ES-I3 (cell line): ENCODE results near the gene GCAT.

ENCODE experiments used
- H3K36me3 ChIP-seq: 2 replicates; pipeline ENCODE4 v1.6.1; 2013; ENCODE audit warnings: mild to moderate bottlenecking, low read length, control low read depth, moderate library complexity; ENCODE audit not compliant: insufficient read depth
- H3K4me1 ChIP-seq: 2 replicates; pipeline ENCODE4 v1.6.1; 2013; ENCODE audit warnings: mild to moderate bottlenecking, control low read depth, low read length; ENCODE audit not compliant: insufficient read depth
- H3K9ac ChIP-seq: 2 replicates; pipeline ENCODE4 v1.6.1; 2013; ENCODE audit warnings: low read depth, mild to moderate bottlenecking, low read length, moderate library complexity
- H3K9me3 ChIP-seq: 2 replicates; pipeline ENCODE4 v1.6.1; 2013; ENCODE audit warnings: mild to moderate bottlenecking, low read length, moderate library complexity; ENCODE audit not compliant: control insufficient read depth, insufficient read depth

GCAT gene

DNA sequence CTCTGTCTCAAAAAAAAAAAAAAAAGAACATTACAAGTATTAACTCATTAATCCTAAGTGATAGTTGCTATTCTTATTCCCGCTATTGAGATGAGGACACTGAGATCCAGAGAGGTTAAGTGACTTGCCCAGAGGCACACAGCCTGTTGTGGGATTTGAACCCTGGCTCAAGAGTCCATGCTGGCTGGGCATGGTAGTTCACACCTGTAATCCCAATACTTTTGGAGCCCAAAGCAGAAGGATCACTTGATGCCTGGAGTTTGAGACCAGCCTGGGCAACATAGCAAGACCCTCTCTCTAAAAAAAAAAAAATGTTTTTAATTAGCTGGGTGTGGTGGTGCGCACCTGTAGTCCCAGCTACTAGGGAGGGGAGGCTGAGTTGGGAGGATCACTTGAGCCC is 4.1 kb downstream of the GCAT start:
- H3K4me1 ChIP-seq = no peaks in the 10 kb centered on the region
- no peaks in the 10 kb centered on the region for H3K36me3 ChIP-seq
- H3K9me3 ChIP-seq = no peaks in the 10 kb centered on the region
- no peak overlapping the region for H3K9ac ChIP-seq

DNA sequence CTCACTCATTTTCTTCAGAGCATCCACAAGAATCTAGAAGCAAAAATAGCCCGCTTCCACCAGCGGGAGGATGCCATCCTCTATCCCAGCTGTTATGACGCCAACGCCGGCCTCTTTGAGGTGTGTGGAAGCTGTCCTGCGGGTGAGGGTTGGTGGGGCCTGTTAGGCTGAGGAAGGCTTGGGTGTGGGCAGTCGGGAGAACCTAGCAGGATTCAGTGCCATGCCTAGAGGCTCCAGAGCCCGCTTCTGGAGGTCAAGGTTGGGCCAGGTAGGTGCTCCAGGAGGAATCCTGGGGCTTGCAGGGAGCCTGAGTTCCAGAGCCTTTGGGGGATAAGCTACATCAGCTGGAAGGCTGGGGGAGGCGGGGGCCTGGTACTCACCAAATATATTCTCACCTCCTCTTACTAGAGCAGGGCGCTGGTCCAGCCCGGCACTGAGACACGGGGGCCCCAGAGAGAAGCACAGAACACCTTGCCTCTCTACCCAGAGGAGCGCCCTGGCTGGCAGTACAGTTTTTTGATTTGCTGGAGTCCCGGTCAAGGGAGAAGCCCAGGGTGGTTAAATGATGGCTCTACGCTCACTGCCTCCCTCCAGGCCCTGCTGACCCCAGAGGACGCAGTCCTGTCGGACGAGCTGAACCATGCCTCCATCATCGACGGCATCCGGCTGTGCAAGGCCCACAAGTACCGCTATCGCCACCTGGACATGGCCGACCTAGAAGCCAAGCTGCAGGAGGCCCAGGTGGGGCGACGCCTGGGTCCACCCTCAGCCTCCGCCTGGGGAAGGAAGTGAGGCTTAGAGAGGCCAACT is 5.3 kb downstream of the GCAT start:
- H3K9me3 ChIP-seq = no peaks in the 10 kb centered on the region
- no peaks in the 10 kb centered on the region for H3K4me1 ChIP-seq
- H3K9ac ChIP-seq = no peak overlapping the region
- no peaks in the 10 kb centered on the region for H3K36me3 ChIP-seq

DNA sequence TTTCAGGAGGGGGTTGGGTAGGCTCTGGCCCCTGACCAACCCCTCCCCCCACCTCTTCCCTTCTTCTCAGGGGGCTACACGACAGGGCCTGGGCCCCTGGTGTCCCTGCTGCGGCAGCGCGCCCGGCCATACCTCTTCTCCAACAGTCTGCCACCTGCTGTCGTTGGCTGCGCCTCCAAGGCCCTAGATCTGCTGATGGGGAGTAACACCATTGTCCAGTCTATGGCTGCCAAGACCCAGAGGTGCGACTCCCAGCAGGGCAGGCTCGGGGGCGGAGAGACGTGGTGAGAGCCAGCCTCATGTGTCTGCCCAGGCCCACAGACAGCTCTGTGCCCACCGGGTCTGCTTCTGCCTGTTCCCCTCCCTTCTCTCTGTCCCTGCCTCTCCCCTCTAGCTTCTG is 7.9 kb downstream of the GCAT start:
- Histone ChIP-seq H3K4me1 (no peaks in the 10 kb centered on the region; the same call in 1 of the 2 replicates), H3K9me3 (no peaks in the 10 kb centered on the region), H3K9ac (no peak overlapping the region), H3K36me3 (no peaks in the 10 kb centered on the region)

DNA sequence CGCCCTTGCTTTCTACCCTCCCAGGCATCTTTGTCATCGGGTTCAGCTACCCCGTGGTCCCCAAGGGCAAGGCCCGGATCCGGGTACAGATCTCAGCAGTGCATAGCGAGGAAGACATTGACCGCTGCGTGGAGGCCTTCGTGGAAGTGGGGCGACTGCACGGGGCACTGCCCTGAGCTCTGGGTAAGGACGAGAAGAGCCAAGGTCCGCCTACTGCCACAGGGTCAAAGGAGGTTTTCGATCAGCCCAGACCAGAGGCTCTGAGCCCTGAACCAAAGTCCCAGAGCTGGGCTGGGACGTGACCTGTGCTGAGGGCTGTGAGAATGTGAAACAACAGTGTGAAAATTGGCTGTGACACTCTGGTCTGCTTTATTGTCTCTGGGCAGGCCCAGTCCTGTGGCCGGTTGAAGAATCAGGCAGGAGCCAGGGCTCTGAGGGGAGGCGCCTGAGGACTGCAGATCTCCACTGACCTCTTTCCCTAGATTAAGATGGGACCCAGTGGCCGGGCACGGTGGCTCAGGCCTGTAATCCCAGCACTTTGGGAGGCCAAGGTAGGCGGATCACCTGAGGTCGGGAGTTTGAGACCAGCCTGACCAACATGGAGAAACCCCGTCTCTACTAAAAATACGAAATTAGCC is 8.9 kb downstream of the GCAT start:
- Histone ChIP-seq H3K36me3 (no peaks in the 10 kb centered on the region), H3K9me3 (no peaks in the 10 kb centered on the region), H3K9ac (no peak overlapping the region), H3K4me1 (no peaks in the 10 kb centered on the region; the same call in 1 of the 2 replicates)

DNA sequence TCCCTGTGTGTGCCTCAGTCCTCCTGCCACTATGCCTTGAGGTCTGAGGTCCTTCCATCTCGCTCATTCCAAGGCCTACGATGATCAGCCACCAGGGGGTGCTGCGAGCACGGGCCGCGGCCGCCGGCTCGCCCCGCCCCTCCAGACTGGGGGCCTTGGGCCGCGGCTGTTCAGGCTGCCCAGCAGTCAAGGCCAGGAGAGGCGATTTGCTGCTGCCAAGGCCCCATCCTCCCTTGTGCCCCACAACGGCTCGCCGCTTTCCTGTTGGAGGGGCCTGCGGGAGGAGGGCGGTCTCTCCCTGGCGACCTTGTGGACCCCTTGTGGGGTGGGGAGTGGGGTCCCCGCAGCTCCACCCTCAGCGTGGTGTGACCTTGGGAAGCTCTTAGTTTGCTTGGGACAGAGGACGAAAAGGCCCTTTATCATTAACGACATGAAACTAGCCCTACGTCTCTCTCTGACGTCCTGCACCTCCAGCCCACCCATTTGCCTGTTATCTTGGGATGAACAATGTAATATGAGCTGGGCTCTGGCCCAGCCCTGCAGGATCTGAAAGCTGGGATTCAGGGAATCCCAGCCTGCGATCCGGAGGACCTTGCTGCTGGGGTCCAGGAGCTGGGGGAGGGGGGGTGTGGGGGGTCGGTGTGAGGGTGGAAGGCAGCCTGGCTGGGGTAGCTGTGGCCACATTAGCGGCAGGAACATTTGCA is 10.1 kb downstream of the GCAT start:
- Histone ChIP-seq H3K9me3 (no peaks in the 10 kb centered on the region), H3K9ac (peak overlapping the region; percentile 42; the same call in 1 of the 2 replicates), H3K36me3 (no peaks in the 10 kb centered on the region), H3K4me1 (peaks cover 7% of the 10 kb centered on the region; the same call in 1 of the 2 replicates)

DNA sequence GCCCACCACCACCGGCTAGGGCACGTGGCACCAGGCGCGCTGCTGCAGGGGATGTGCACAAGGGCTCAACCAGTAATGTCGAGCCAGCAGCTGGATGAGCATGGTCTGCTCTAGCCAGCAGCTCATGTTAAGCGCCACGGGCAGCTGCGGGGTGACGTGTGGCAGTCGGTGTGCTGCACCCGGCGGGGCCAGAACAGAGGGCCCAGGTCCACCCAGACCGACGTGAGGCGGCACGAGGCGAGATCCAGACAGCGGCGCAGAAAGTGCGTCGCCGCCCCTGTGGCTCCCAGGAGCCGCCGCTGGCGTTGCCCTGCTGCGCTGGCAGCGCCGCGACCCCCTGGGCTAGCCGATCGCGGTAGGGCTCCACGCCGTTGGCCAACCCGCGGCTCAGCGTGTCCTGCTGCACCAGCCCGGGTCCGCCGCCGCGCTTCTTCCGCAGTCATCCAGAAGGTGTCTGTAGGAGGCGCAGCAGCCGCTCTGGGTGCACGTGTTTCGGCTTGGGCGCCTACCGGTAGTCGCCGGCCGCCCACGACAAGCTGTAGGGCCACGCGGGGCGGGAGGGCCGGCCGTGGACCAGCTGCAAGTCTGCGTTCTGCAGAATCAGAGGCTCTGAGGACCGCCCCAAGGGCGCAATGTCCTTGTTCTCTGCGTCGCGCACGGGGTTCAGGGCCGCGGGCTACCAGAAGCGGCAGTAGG is 10.8 kb downstream of the GCAT start:
- Histone ChIP-seq H3K9ac (peak overlapping the region; percentile 38), H3K9me3 (no peaks in the 10 kb centered on the region), H3K36me3 (no peaks in the 10 kb centered on the region), H3K4me1 (peaks cover 12% of the 10 kb centered on the region; the same call in 1 of the 2 replicates)

DNA sequence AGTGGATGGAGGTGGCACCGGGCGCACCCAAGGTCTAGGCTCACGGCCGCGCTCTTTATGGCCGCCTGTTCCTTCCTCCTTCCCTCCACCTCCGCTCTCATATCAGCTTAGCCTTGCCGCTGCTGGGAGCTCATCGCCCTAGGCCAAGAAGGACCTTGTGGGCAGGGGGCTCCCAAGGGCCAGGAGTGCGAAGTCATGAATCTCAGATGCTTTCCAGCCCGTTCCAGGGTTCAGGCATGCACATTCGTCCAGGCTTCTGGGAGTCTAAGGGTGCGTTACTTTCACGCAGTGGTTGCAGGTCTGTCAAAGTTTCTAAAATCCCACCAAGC is 11.3 kb downstream of the GCAT start:
- Histone ChIP-seq H3K9ac (peak overlapping the region; percentile 38), H3K36me3 (no peaks in the 10 kb centered on the region)

DNA sequence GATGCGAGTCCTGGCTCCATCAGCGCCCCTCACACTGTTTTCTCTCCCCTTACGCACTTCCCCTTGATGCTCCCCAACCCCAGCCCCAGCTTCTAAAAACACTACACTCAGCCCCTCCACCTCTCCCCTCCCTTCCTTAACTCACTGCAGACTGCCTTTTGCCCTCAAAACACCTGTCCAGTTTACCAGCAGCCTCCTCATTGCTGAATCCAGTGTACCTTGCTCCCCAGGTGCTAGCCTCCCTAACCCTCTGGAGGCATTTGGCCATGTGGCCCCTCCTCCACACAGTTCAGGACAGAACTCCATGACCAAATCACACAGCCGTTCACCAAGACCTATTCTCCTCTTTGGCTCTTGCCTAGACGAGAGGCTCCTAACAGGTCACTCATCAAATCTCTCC is 12.6 kb downstream of the GCAT start:
- no peak overlapping the region for H3K9ac ChIP-seq
- peaks cover 12% of the 10 kb centered on the region; the same call in 1 of the 2 replicates for H3K4me1 ChIP-seq
- H3K36me3 ChIP-seq = no peaks in the 10 kb centered on the region
- H3K9me3 ChIP-seq = no peaks in the 10 kb centered on the region

More for the DNA sequence above, 11.3 kb downstream of the GCAT start:
- Histone ChIP-seq H3K9me3 (no peaks in the 10 kb centered on the region), H3K4me1 (peaks cover 12% of the 10 kb centered on the region; the same call in 1 of the 2 replicates)

DNA sequence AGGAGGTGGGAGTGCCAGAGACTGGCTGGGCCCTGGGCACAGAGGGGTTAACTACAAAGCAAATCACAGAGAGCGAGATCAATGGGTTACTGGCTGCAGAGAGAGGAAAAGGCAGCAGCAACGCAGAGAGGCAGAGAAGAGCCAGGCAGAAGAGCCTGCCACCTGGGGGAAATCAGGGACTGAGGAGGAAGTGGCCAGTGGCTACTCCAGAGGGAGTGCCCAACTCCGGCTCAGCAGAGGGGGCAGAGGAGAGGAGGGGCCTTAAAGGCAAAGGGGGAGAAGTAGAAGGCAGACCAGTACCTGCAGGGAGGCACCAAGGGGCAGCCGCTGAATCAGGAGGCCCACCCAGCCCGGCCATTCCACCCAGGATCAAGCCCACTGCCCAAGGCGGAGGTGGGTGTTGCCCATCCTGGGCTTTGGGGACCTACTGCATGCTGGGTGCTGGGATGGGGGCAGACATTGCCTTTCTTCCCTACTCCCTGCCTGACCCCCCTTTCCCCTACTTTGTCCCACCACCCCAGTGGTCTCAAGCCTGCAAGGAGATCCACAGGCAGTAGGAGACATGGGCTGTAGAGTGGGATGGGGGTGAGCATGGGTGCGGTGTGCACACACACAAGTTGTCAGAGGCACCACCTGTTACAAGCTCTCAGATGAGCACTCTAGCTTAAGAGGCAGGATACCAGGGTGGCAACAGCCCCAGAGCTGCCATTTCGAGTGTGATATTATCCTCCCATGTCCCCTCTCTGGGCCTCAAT is 14.5 kb downstream of the GCAT start:
- Histone ChIP-seq H3K9ac (no peak overlapping the region), H3K4me1 (peaks cover 12% of the 10 kb centered on the region; the same call in 1 of the 2 replicates), H3K36me3 (no peaks in the 10 kb centered on the region), H3K9me3 (no peaks in the 10 kb centered on the region)

DNA sequence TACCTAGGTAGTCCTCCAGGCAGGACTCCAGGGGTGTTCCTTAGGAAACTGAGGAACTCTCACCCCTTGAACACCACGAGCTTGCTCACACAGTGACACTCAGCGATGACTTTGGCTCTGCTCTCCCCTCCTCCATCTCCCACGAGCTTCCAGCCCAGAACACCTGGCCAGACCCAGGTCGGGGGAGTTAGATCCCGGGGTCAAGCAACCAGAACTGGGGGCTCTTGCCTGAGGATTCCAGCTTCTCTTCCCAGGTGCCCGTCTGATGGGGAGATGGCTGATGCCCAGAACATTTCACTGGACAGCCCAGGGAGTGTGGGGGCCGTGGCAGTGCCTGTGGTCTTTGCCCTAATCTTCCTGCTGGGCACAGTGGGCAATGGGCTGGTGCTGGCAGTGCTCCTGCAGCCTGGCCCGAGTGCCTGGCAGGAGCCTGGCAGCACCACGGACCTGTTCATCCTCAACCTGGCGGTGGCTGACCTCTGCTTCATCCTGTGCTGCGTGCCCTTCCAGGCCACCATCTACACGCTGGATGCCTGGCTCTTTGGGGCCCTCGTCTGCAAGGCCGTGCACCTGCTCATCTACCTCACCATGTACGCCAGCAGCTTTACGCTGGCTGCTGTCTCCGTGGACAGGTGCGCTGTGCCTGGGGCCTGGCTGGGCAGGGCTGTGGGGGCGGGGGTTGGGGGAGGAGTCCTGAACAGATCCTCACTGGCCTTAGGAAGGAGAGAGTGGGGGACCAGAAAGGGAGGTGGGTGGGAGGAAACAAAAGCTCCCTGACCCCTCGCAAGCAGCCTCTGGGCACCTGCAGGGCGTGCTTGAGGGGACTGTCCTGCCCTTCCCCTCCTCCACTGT is 15.6 kb downstream of the GCAT start, which contains the start of gene GALR3:
GALR3 (plus strand) TSS at position 249 of the 852 bp plus-strand sequence; CDS start at position 274, 25 bp downstream.
- peaks cover 12% of the 10 kb centered on the region; the same call in 1 of the 2 replicates for H3K4me1 ChIP-seq
- H3K9ac ChIP-seq = no peak within 1 kb of the TSS; the same call in 1 of the 2 replicates
- H3K9me3 ChIP-seq = no peaks in the 10 kb centered on the region
- H3K36me3 ChIP-seq = no peaks in the 10 kb centered on the region

DNA sequence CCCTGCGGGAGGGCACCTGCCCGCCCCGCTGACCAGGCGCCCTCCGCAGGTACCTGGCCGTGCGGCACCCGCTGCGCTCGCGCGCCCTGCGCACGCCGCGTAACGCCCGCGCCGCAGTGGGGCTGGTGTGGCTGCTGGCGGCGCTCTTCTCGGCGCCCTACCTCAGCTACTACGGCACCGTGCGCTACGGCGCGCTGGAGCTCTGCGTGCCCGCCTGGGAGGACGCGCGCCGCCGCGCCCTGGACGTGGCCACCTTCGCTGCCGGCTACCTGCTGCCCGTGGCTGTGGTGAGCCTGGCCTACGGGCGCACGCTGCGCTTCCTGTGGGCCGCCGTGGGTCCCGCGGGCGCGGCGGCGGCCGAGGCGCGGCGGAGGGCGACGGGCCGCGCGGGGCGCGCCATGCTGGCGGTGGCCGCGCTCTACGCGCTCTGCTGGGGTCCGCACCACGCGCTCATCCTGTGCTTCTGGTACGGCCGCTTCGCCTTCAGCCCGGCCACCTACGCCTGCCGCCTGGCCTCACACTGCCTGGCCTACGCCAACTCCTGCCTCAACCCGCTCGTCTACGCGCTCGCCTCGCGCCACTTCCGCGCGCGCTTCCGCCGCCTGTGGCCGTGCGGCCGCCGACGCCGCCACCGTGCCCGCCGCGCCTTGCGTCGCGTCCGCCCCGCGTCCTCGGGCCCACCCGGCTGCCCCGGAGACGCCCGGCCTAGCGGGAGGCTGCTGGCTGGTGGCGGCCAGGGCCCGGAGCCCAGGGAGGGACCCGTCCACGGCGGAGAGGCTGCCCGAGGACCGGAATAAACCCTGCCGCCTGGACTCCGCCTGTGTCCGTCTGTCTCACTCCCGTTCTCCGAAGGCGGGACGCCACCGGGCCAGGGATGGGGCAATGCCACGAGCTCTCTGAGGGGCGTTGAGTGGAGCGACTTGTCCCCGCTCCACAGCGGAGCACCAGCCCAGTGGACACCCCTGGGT is 17.2 kb downstream of the GCAT start:
- H3K36me3 ChIP-seq = no peaks in the 10 kb centered on the region
- peak overlapping the region; percentile 66 for H3K9ac ChIP-seq
- peaks cover 12% of the 10 kb centered on the region; the same call in 1 of the 2 replicates for H3K4me1 ChIP-seq
- no peaks in the 10 kb centered on the region for H3K9me3 ChIP-seq

DNA sequence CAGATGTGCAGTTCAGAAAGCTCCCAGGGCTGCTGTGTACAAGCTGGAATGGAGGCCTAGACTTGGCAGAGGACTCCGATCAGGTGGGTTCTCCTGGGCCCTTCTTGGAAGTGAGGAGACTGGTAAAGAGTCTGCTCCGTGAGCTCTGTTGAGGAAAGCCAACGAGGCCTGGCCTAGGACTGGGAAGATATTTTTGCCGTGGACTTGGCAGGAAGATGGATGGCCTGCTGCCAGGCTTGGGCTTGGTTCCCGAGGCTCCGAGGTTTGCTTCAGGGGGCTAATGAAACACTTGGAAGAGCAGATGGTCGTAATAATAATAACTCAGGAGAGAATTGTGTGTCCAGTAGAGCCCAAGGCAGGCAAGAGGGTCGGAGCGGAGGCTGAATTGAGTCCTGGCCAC is 19.3 kb downstream of the GCAT start:
- no peak overlapping the region for H3K9ac ChIP-seq

More for the DNA sequence above, 19.3 kb downstream of the GCAT start:
- no peaks in the 10 kb centered on the region for H3K9me3 ChIP-seq
- H3K4me1 ChIP-seq = peaks cover 12% of the 10 kb centered on the region; the same call in 1 of the 2 replicates
- H3K36me3 ChIP-seq = no peaks in the 10 kb centered on the region
